GM12878 (cell line): Measurements from ENCODE around the gene SHISA9.

ENCODE experiments used
- CEBPB ChIP-seq, 2 experiments: fragments of 150-350 bp in 1 of 2; IDR thresholded peaks; 2 replicates each; pipeline ENCODE4 v1.6.1; 2012 to 2014; ENCODE audit warnings: low read depth in 2 of 2, low read length in 2 of 2, borderline replicate concordance in 1 of 2, inconsistent platforms in 1 of 2
- CTCF ChIP-seq, 3 experiments: IDR thresholded peaks in 2 of 3; conservative IDR thresholded peaks in 1 of 3; 2 replicates each; pipeline ENCODE4 v1.5.1; 2011; ENCODE audit warnings: low read depth in 3 of 3, low read length in 3 of 3, mild to moderate bottlenecking in 3 of 3, control low read depth in 2 of 3, moderate library complexity in 2 of 3, inconsistent platforms in 1 of 3, mixed read lengths in 1 of 3; ENCODE audit not compliant: control insufficient read depth in 2 of 3, insufficient read depth in 1 of 3; ENCODE audit errors: extremely low read depth in 1 of 3
- E2F4 ChIP-seq: IDR thresholded peaks from 2 replicates; pipeline ENCODE4 v1.6.1; 2012; ENCODE audit warnings: low read depth, low read length, improper control_type of control experiment
- EZH2 ChIP-seq: IDR thresholded peaks from 2 replicates; pipeline ENCODE4 v1.6.1; 2012; ENCODE audit warnings: low read depth, mild to moderate bottlenecking, control low read depth, inconsistent platforms, low read length, borderline replicate concordance; ENCODE audit not compliant: control insufficient read depth
- JUND ChIP-seq: IDR thresholded peaks from 2 replicates; pipeline ENCODE4 v1.6.1; 2012; ENCODE audit warnings: low read depth, mild to moderate bottlenecking, low read length, improper control_type of control experiment, moderate library complexity
- RFX5 ChIP-seq: IDR thresholded peaks from 2 replicates; pipeline ENCODE4 v1.6.1; 2011; ENCODE audit warnings: low read depth, low read length, improper control_type of control experiment
- RUNX3 ChIP-seq: IDR thresholded peaks from 2 replicates; pipeline ENCODE4 v1.6.1; 2012; ENCODE audit warnings: low read length, inconsistent platforms
- SIN3A ChIP-seq: IDR thresholded peaks from 2 replicates; pipeline ENCODE4 v1.6.1; 2012; ENCODE audit warnings: low read depth, low read length, improper control_type of control experiment
- SKIL ChIP-seq: fragments of 450-650 bp; IDR thresholded peaks from 2 replicates; pipeline ENCODE4 v1.6.1; 2017; ENCODE audit warnings: mild to moderate bottlenecking, low read depth, inconsistent platforms; ENCODE audit not compliant: poor library complexity, severe bottlenecking
- USF2 ChIP-seq: IDR thresholded peaks from 2 replicates; pipeline ENCODE4 v1.6.1; 2011; ENCODE audit warnings: low read depth, low read length, improper control_type of control experiment, borderline replicate concordance
- ZBTB40 ChIP-seq: fragments of 450-650 bp; IDR thresholded peaks from 2 replicates; pipeline ENCODE4 v1.6.1; 2016; ENCODE audit warnings: mild to moderate bottlenecking, moderate library complexity, borderline replicate concordance

GRCh38 chr16:12906271-12906670 lies 4.9 kb downstream of the SHISA9 start:
- TF ChIP-seq JUND: no peak
- no peak for TF ChIP-seq CEBPB (IDR thresholded peaks at IDR 0.05; ENCODE audit: borderline replicate concordance in 1 of 2, low read depth in 2 of 2, low read length in 2 of 2)
- TF ChIP-seq CTCF (IDR thresholded peaks at IDR 0.05 in 2 of 3, conservative IDR thresholded peaks at IDR 0.05 in 1 of 3; ENCODE audit: control insufficient read depth in 2 of 3, extremely low read depth in 1 of 3, insufficient read depth in 1 of 3, low read depth in 3 of 3, low read length in 3 of 3): no peak
- no peak for TF ChIP-seq SIN3A
- no peak for TF ChIP-seq E2F4
- TF ChIP-seq ZBTB40: no peak
- no peak for TF ChIP-seq EZH2
- no peak for TF ChIP-seq SKIL
- no peak for TF ChIP-seq RUNX3
- TF ChIP-seq RFX5: no peak
- TF ChIP-seq USF2: no peak
